Tibial nerve (tissue), 4 donors: ENCODE data around the gene PROX1. TPM values are rescaled to one million over a fixed set of nuclear protein-coding genes. Genes with fewer than 3 reads are reported as not detected.

Source experiments
- DNase-seq, 2 donors: peaks; one replicate each; pipeline ENCODE4 v3.0.0-alpha.2; 2019; ENCODE audit warnings: low spot score in 2 of 2
- H3K27ac ChIP-seq, 4 donors: fragments of 200-600 bp; sonication (generic) in 3 of 4; one replicate each; pipeline ENCODE4 v1.5.1; 2017 to 2019; ENCODE audit warnings: mild to moderate bottlenecking in 1 of 4
- H3K27me3 ChIP-seq, 2 donors: fragments of 200-600 bp; sonication (generic) in 1 of 2; one replicate each; pipeline versions ENCODE4 v1.5.1 to v1.6.0; 2017 to 2019
- H3K36me3 ChIP-seq, 3 donors: fragments of 200-600 bp; sonication (generic); one replicate each; pipeline ENCODE4 v1.5.1; 2018 to 2019
- H3K4me1 ChIP-seq, 4 donors: fragments of 200-600 bp; sonication (generic) in 3 of 4; one replicate each; pipeline ENCODE4 v1.5.1; 2017 to 2019
- H3K4me3 ChIP-seq, 4 donors: fragments of 200-600 bp; sonication (generic) in 3 of 4; one replicate each; pipeline ENCODE4 v1.5.1; 2017 to 2019; ENCODE audit warnings: mild to moderate bottlenecking in 1 of 4, moderate library complexity in 1 of 4
- H3K9me3 ChIP-seq, 4 donors: fragments of 200-600 bp; sonication (generic) in 3 of 4; one replicate each; pipeline ENCODE4 v1.5.1; 2017 to 2019
- EP300 ChIP-seq, 2 donors: sonication (generic); formaldehyde crosslinking; IDR thresholded peaks; one replicate each; pipeline ENCODE4 v1.6.1; 2017; ENCODE audit warnings: antibody characterized with exemption in 2 of 2, mild to moderate bottlenecking in 1 of 2
- POLR2A ChIP-seq, 2 donors: fragments of 450-650 bp; IDR thresholded peaks; one replicate each; pipeline ENCODE4 v1.6.1; 2017; ENCODE audit warnings: antibody characterized with exemption in 2 of 2, mild to moderate bottlenecking in 2 of 2, moderate library complexity in 2 of 2
- WGBS, 2 donors: methylation state at CpG; one replicate each; pipeline ENCODE4 v1.1.5; 2018; 5-methylcytosine and 5-hydroxymethylcytosine counted together
- total RNA-seq, 4 donors: library from RNA; depleted of rRNA; stranded (reverse); fragments of >200 nt; gene quantifications; one replicate each; pipeline ENCODE4 v1.1.0, GENCODE V29; 2016
- TF ChIP-seq, protein P1 (sequence below), 5 experiments: fragments of 200-600 bp in 3 of 5; fragments of 450-650 bp in 2 of 5; sonication (generic) in 3 of 5; IDR thresholded peaks; one replicate each; pipeline ENCODE4 v1.5.1; 2016 to 2019; ENCODE audit warnings: antibody characterized with exemption in 5 of 5, mild to moderate bottlenecking in 3 of 5, moderate library complexity in 2 of 5

The PROX1 gene
- total RNA-seq, 4 donors from 2014 or later: 0.84 to 1.2 (median 1.0) TPM

DNA sequence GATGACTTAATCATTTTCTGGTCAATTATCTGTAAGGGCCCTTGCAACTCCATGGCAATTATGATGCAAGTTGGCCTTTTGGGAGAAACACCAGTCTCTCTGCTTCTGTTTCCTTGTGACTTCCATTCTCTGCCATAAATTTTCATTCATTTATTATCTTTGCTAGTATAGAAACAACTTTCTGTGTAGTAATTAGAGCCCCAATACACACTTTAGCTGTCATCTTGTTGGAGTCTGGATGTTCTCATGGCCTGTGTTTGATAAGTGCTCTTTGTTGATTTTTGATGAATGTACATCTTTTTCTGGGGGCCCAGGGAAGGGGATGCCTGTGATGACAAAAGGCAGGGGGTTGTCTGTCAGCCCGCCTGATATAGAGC lies 22.4 kb downstream of the PROX1 start:
- no peak for DNase-seq
- TF ChIP-seq, protein P1, sequence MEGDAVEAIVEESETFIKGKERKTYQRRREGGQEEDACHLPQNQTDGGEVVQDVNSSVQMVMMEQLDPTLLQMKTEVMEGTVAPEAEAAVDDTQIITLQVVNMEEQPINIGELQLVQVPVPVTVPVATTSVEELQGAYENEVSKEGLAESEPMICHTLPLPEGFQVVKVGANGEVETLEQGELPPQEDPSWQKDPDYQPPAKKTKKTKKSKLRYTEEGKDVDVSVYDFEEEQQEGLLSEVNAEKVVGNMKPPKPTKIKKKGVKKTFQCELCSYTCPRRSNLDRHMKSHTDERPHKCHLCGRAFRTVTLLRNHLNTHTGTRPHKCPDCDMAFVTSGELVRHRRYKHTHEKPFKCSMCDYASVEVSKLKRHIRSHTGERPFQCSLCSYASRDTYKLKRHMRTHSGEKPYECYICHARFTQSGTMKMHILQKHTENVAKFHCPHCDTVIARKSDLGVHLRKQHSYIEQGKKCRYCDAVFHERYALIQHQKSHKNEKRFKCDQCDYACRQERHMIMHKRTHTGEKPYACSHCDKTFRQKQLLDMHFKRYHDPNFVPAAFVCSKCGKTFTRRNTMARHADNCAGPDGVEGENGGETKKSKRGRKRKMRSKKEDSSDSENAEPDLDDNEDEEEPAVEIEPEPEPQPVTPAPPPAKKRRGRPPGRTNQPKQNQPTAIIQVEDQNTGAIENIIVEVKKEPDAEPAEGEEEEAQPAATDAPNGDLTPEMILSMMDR (IDR thresholded peaks at IDR 0.05): no peak
- no peak for TF ChIP-seq EP300 (IDR thresholded peaks at IDR 0.05)
- TF ChIP-seq POLR2A (IDR thresholded peaks at IDR 0.05): no peak
- no peaks in the 10 kb centered on the region for H3K9me3 ChIP-seq
- H3K36me3 ChIP-seq: no peaks in the 10 kb centered on the region
- H3K27ac ChIP-seq: no peak overlapping the region
- 91 to 95% methylated on average over 1 of the region's 1 CpG for WGBS, 2 donors
- no peaks in the 10 kb centered on the region for H3K27me3 ChIP-seq
- H3K4me1 ChIP-seq: no peaks in the 10 kb centered on the region
- no peak overlapping the region for H3K4me3 ChIP-seq

DNA sequence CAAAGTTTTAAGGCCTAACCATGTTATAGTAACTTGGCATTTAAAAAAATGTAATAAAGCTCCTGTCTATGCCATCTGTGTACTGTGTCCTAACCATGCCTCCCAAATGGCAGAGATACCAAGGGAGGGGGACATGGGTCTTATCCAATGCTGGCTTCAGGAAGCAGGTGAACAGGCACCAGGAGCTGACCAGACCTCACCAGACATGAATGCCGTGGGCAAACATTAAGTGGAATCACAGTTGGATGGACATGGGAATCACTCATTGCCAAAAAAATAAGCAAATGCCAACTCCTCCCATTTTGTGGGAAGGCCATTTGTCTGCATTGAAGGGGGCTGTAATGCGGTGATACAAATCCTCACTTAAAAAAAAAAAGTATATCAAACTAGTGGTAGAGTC lies 22.9 kb downstream of the PROX1 start:
- WGBS, 2 donors: 90 to 100% methylated on average over 2 of the region's 2 CpGs
- no peak overlapping the region for H3K4me3 ChIP-seq
- DNase-seq: no peak
- no peaks in the 10 kb centered on the region for H3K27me3 ChIP-seq
- no peak overlapping the region for H3K27ac ChIP-seq
- TF ChIP-seq, protein P1 (IDR thresholded peaks at IDR 0.05): no peak
- TF ChIP-seq POLR2A (IDR thresholded peaks at IDR 0.05) (no peak), EP300 (IDR thresholded peaks at IDR 0.05) (no peak)
- H3K9me3 ChIP-seq: no peaks in the 10 kb centered on the region
- H3K36me3 ChIP-seq: no peaks in the 10 kb centered on the region
- H3K4me1 ChIP-seq: no peaks in the 10 kb centered on the region

DNA sequence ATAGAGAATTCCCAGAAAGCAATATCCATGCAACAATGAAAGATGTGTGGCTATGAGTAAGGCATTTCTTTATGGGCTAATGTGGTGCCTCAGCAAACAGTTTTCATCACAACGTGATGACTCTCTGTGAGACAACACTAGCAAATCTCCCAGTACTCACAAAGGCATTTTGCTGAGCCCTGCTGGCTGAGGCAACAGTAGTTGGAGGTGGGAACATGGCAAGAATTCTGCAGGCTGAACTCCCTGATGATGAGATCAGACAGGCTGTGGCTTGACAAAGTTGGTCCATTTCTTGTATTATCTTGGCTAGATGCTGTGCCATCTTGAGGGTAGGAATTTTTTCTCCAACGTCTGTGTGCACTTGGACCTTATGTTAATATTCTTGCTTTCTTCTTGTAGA lies 24.6 kb downstream of the PROX1 start:
- DNase-seq: no peak
- H3K36me3 ChIP-seq: no peaks in the 10 kb centered on the region
- H3K27me3 ChIP-seq: no peaks in the 10 kb centered on the region
- no peaks in the 10 kb centered on the region for H3K9me3 ChIP-seq
- no peak overlapping the region for H3K4me3 ChIP-seq
- TF ChIP-seq POLR2A (IDR thresholded peaks at IDR 0.05) (no peak), EP300 (IDR thresholded peaks at IDR 0.05) (no peak)
- TF ChIP-seq, protein P1 (IDR thresholded peaks at IDR 0.05): no peak
- H3K27ac ChIP-seq: no peak overlapping the region
- 32% methylated on average over 2 of the region's 2 CpGs for WGBS, 2 donors
- H3K4me1 ChIP-seq: no peaks in the 10 kb centered on the region

DNA sequence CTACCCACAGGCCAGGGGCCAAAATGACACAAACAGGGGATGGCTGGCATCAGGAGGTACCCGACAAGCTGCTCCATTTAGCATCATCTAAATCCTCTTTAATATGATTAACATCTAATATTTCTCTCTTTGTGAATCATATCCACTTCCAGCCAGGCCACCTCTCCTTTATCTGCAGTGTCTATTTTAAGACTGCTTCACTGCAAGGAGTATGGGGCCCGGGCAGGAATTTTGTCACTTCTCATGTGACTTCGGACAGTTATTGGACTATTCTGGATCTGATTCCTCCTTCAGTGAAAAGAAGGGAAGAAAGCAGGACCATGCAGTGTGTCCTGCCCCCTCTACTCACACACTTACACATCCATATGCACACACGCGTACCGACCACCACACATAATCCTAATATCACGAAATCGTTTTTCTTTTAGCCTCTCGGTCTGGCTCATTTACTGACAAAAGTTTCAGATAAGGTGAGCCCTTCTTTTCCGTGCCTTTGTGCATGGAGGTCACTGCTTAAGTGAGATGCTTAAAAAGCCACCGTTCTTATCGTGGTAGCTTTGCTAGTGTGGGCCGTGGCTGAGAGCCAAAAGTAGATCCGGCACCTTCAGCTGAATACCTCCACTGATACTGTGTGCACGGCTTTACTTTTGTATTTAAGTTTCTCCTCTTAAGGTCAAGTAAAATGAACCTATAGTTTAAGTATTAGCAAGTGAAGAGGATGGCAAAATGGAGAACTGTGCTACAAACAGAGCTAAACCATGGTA lies 26.0 kb downstream of the PROX1 start:
- no peaks in the 10 kb centered on the region for H3K36me3 ChIP-seq
- TF ChIP-seq, protein P1 (IDR thresholded peaks at IDR 0.05): no peak
- TF ChIP-seq POLR2A (IDR thresholded peaks at IDR 0.05) (no peak), EP300 (IDR thresholded peaks at IDR 0.05) (no peak)
- WGBS, 2 donors: 91 to 95% methylated on average over 15 of the region's 15 CpGs
- no peak for DNase-seq
- no peaks in the 10 kb centered on the region for H3K4me1 ChIP-seq
- H3K27me3 ChIP-seq: no peaks in the 10 kb centered on the region
- no peak overlapping the region for H3K27ac ChIP-seq
- H3K9me3 ChIP-seq: no peaks in the 10 kb centered on the region
- no peak overlapping the region for H3K4me3 ChIP-seq

DNA sequence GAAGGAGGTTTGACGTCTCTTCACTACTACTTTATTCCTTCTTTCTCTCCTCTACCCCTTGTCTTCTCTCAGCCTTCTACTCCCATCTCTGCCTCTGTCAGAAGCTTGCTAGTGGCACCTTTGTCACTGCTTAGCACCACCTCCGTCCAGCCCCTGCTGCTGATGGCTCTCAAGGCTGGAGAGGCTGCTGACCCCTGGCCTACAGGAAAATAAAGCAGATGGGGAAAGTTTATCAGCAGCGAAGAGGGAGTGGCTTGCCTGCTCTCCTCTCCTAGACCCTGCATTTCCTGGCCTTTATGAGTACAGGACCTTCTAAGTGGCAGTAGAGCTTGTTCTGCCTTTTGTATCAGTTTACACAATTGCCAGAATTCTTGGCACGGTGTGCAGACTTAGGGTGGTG lies 27.0 kb downstream of the PROX1 start:
- Histone ChIP-seq H3K9me3 (no peaks in the 10 kb centered on the region), H3K27me3 (no peaks in the 10 kb centered on the region), H3K36me3 (no peaks in the 10 kb centered on the region), H3K4me1 (no peaks in the 10 kb centered on the region), H3K4me3 (no peak overlapping the region), H3K27ac (no peak overlapping the region)
- no peak for TF ChIP-seq POLR2A (IDR thresholded peaks at IDR 0.05)
- TF ChIP-seq, protein P1 (IDR thresholded peaks at IDR 0.05): no peak
- no peak for TF ChIP-seq EP300 (IDR thresholded peaks at IDR 0.05)
- 67 to 76% methylated on average over 4 of the region's 4 CpGs for WGBS, 2 donors
- DNase-seq: no peak
